Measurements from ENCODE around the gene KLF13. TPM values are rescaled to one million over a fixed set of nuclear protein-coding genes. Genes with fewer than 3 reads are reported as not detected.

KLF13 gene
- total RNA-seq, 1 experiment from 2014 or later, result 14.1 TPM

GRCh38 chr15:31358957-31359701 lies 32.5 kb downstream of the KLF13 start:
- BruUV-seq (replicated peaks), result no TSS peak
- no peak for TF ChIP-seq CTCF (IDR thresholded peaks at IDR 0.05; ENCODE audit: unreplicated experiment)
- H3K4me1 Mint-ChIP-seq (ENCODE audit: low read depth, unreplicated experiment), result no peaks in the 10 kb centered on the region
- DNase-seq, result no peak
- H3K9me3 Mint-ChIP-seq (ENCODE audit: low read depth, unreplicated experiment), result no peaks in the 10 kb centered on the region
- intact Hi-C loops (cut with micrococcal nuclease; ENCODE audit: unreplicated experiment), result no loop called here
- CTCF ChIA-PET, result no interaction called here
- H3K27ac Mint-ChIP-seq (ENCODE audit: unreplicated experiment), result no peak overlapping the region
- H3K36me3 Mint-ChIP-seq (ENCODE audit: insufficient read depth, unreplicated experiment), result no peaks in the 10 kb centered on the region
- H3K27me3 Mint-ChIP-seq (ENCODE audit: unreplicated experiment), result no peaks in the 10 kb centered on the region
- no peak overlapping the region for H3K4me3 Mint-ChIP-seq (ENCODE audit: low read depth, unreplicated experiment)

- H3K4me3 Mint-ChIP-seq (ENCODE audit: low read depth, unreplicated experiment), result no peak overlapping the region
- intact Hi-C loops (cut with micrococcal nuclease; ENCODE audit: unreplicated experiment), result no loop called here
- no peaks in the 10 kb centered on the region for H3K9me3 Mint-ChIP-seq (ENCODE audit: low read depth, unreplicated experiment)
- no peaks in the 10 kb centered on the region for H3K27me3 Mint-ChIP-seq (ENCODE audit: unreplicated experiment)
- CTCF ChIA-PET, result no interaction called here
- no peaks in the 10 kb centered on the region for H3K4me1 Mint-ChIP-seq (ENCODE audit: low read depth, unreplicated experiment)
- no peak for DNase-seq
- no peak for TF ChIP-seq CTCF (IDR thresholded peaks at IDR 0.05; ENCODE audit: unreplicated experiment)
- no TSS peak for BruUV-seq (replicated peaks)
- no peaks in the 10 kb centered on the region for H3K36me3 Mint-ChIP-seq (ENCODE audit: insufficient read depth, unreplicated experiment)
- no peak overlapping the region for H3K27ac Mint-ChIP-seq (ENCODE audit: unreplicated experiment)
Observed at GRCh38 chr15:31359702-31360111, 33.1 kb downstream of the KLF13 start.

- no peaks in the 10 kb centered on the region for H3K9me3 Mint-ChIP-seq (ENCODE audit: low read depth, unreplicated experiment)
- no TSS peak for BruUV-seq (replicated peaks)
- TF ChIP-seq CTCF (IDR thresholded peaks at IDR 0.05; ENCODE audit: unreplicated experiment), result no peak
- no peak overlapping the region for H3K4me3 Mint-ChIP-seq (ENCODE audit: low read depth, unreplicated experiment)
- no peak overlapping the region for H3K27ac Mint-ChIP-seq (ENCODE audit: unreplicated experiment)
- H3K27me3 Mint-ChIP-seq (ENCODE audit: unreplicated experiment), result no peaks in the 10 kb centered on the region
- no peaks in the 10 kb centered on the region for H3K36me3 Mint-ChIP-seq (ENCODE audit: insufficient read depth, unreplicated experiment)
- intact Hi-C loops (cut with micrococcal nuclease; ENCODE audit: unreplicated experiment), result no loop called here
- CTCF ChIA-PET, result no interaction called here
- H3K4me1 Mint-ChIP-seq (ENCODE audit: low read depth, unreplicated experiment), result no peaks in the 10 kb centered on the region
- no peak for DNase-seq
Observed at GRCh38 chr15:31360158-31360561, 33.5 kb downstream of the KLF13 start.

GRCh38 chr15:31360843-31361763 lies 34.5 kb downstream of the KLF13 start:
- no peaks in the 10 kb centered on the region for H3K27me3 Mint-ChIP-seq (ENCODE audit: unreplicated experiment)
- CTCF ChIA-PET, result no interaction called here
- no TSS peak for BruUV-seq (replicated peaks)
- H3K4me1 Mint-ChIP-seq (ENCODE audit: low read depth, unreplicated experiment), result no peaks in the 10 kb centered on the region
- DNase-seq, result no peak
- H3K4me3 Mint-ChIP-seq (ENCODE audit: low read depth, unreplicated experiment), result no peak overlapping the region
- H3K36me3 Mint-ChIP-seq (ENCODE audit: insufficient read depth, unreplicated experiment), result no peaks in the 10 kb centered on the region
- H3K27ac Mint-ChIP-seq (ENCODE audit: unreplicated experiment), result no peak overlapping the region
- intact Hi-C loops (cut with micrococcal nuclease; ENCODE audit: unreplicated experiment), result no loop called here
- TF ChIP-seq CTCF (IDR thresholded peaks at IDR 0.05; ENCODE audit: unreplicated experiment), result no peak
- no peaks in the 10 kb centered on the region for H3K9me3 Mint-ChIP-seq (ENCODE audit: low read depth, unreplicated experiment)
